Caco-2 (cell line): ENCODE results near the gene YWHAH. TPM values are rescaled to one million over a fixed set of nuclear protein-coding genes. Genes with fewer than 3 reads are reported as not detected.

Experiments used
- BruUV-seq: library from RNA; stranded (reverse); fragments of 400-500 nt; replicated peaks from 2 replicates; lab custom pipeline; 2021; lab: Mats Ljungman, UMichigan
- CTCF ChIA-PET: fragments of 300-600 bp; sonication (Branson Sonifier 250); formaldehyde crosslinking; loops from one replicate; lab custom pipeline; 2022; ENCODE audit warnings: antibody characterized with exemption; lab: Charles Lee
- POLR2A ChIA-PET: fragments of 300-600 bp; sonication (Branson Sonifier 250); formaldehyde crosslinking; loops from one replicate; lab custom pipeline; 2022; ENCODE audit warnings: antibody characterized with exemption; lab: Charles Lee
- DNase-seq, 2 experiments: peaks; one replicate each; pipeline versions ENCODE4 v3.0.0 to v3.0.0-alpha.2; 2020 to 2022
- H3K27me3 ChIP-seq: replicated peaks from 2 replicates; pipeline ENCODE4 v1.6.0; 2011; ENCODE audit warnings: low read length; ENCODE audit not compliant: control insufficient read depth, insufficient read depth
- H3K36me3 ChIP-seq: 2 replicates; pipeline ENCODE4 v1.5.1; 2011; ENCODE audit warnings: low read length; ENCODE audit not compliant: control insufficient read depth, insufficient read depth
- H3K4me1 ChIP-seq: fragments of 250-450 bp; sonication (Bioruptor Pico); 2 replicates; pipeline ENCODE4 v1.5.1; 2020; ENCODE audit warnings: mild to moderate bottlenecking
- H3K4me3 ChIP-seq: 2 replicates; pipeline ENCODE4 v1.5.1; 2011; ENCODE audit warnings: low read depth, mild to moderate bottlenecking, control low read depth, low read length
- H3K9me3 ChIP-seq: fragments of 250-450 bp; sonication (Bioruptor Pico); 2 replicates; pipeline ENCODE4 v1.5.1; 2020; ENCODE audit warnings: mild to moderate bottlenecking, moderate library complexity
- H3K27ac Mint-ChIP-seq: one replicate; pipeline ENCODE4 v1.8.0; 2022; ENCODE audit warnings: mixed read lengths; ENCODE audit not compliant: unreplicated experiment
- H3K27me3 Mint-ChIP-seq: one replicate; pipeline ENCODE4 v1.8.0; 2022; ENCODE audit warnings: mixed read lengths; ENCODE audit not compliant: insufficient read depth, unreplicated experiment
- H3K36me3 Mint-ChIP-seq: one replicate; pipeline ENCODE4 v1.8.0; 2022; ENCODE audit warnings: mild to moderate bottlenecking, mixed read lengths; ENCODE audit not compliant: insufficient read depth, unreplicated experiment
- H3K4me1 Mint-ChIP-seq: one replicate; pipeline ENCODE4 v1.8.0; 2022; ENCODE audit warnings: low read depth, mixed read lengths; ENCODE audit not compliant: unreplicated experiment
- H3K4me3 Mint-ChIP-seq: one replicate; pipeline ENCODE4 v1.8.0; 2022; ENCODE audit warnings: mild to moderate bottlenecking, moderate library complexity, mixed read lengths; ENCODE audit not compliant: unreplicated experiment
- H3K9me3 Mint-ChIP-seq: one replicate; pipeline ENCODE4 v1.8.0; 2022; ENCODE audit warnings: mixed read lengths; ENCODE audit not compliant: unreplicated experiment
- intact Hi-C: fragments of 100-400 bp; cut with micrococcal nuclease; formaldehyde crosslinking; loops from one replicate; pipeline ENCODE4 v1.10.0; 2022; ENCODE audit not compliant: unreplicated experiment
- total RNA-seq: library from RNA; stranded (reverse); gene quantifications from 2 replicates; pipeline ENCODE4 v1.2.3, GENCODE V29; 2022
- TF ChIP-seq, protein P1 (sequence below), 2 experiments: fragments of 200-600 bp in 1 of 2; IDR thresholded peaks; 1 replicate in 1 of 2; 2 replicates in 1 of 2; pipeline versions ENCODE4 v1.5.1 to v1.8.0; 2011 to 2022; ENCODE audit warnings: antibody characterized with exemption in 1 of 2, control low read depth in 1 of 2, inconsistent platforms in 1 of 2, low read depth in 1 of 2, low read length in 1 of 2, mild to moderate bottlenecking in 1 of 2, moderate library complexity in 1 of 2; ENCODE audit not compliant: insufficient read depth in 1 of 2, severe bottlenecking in 1 of 2, unreplicated experiment in 1 of 2

YWHAH gene
- total RNA-seq, 1 experiment from 2014 or later: 135 TPM

DNA sequence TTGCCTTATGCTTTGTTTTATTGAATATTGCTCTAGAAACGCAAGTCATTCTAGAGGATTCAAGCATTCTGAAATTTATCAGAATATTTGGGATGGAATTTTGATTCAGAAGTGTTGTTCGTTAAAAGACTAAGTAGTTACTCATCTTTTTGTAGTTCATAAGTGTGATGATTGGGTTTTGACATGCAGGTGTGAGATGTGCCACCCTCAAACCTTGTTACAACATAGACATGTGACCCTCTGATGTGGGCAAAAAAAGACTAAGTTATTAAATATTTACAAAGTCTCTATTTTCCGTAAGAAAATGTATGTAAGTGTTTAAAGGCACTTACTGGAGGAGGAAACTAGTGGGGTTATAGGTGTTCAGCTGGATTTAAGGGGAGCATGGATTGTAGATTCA lies 8.9 kb downstream of the YWHAH start:
- Mint-ChIP-seq H3K9me3 (no peaks in the 10 kb centered on the region), H3K36me3 (peaks cover 78% of the 10 kb centered on the region), H3K4me3 (no peak overlapping the region), H3K27me3 (no peaks in the 10 kb centered on the region), H3K4me1 (peaks cover 17% of the 10 kb centered on the region), H3K27ac (no peak overlapping the region)
- intact Hi-C loops: loop anchor here (5.0 kb wide), 1 partner anchor 286 kb away; no protein-coding TSS in a partner anchor
- no peak for DNase-seq
- TF ChIP-seq, protein P1, sequence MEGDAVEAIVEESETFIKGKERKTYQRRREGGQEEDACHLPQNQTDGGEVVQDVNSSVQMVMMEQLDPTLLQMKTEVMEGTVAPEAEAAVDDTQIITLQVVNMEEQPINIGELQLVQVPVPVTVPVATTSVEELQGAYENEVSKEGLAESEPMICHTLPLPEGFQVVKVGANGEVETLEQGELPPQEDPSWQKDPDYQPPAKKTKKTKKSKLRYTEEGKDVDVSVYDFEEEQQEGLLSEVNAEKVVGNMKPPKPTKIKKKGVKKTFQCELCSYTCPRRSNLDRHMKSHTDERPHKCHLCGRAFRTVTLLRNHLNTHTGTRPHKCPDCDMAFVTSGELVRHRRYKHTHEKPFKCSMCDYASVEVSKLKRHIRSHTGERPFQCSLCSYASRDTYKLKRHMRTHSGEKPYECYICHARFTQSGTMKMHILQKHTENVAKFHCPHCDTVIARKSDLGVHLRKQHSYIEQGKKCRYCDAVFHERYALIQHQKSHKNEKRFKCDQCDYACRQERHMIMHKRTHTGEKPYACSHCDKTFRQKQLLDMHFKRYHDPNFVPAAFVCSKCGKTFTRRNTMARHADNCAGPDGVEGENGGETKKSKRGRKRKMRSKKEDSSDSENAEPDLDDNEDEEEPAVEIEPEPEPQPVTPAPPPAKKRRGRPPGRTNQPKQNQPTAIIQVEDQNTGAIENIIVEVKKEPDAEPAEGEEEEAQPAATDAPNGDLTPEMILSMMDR (IDR thresholded peaks at IDR 0.05; ENCODE audit: insufficient read depth in 1 of 2, low read depth in 1 of 2, low read length in 1 of 2, severe bottlenecking in 1 of 2, unreplicated experiment in 1 of 2): no peak
- ChIA-PET CTCF (interaction anchor here (0.7 kb wide), 1 partner anchor 17 kb away, joined by 4 read pairs; no protein-coding TSS in a partner anchor), POLR2A (no interaction called here)
- H3K4me3 ChIP-seq: no peak overlapping the region
- H3K9me3 ChIP-seq: no peaks in the 10 kb centered on the region
- H3K4me1 ChIP-seq: no peaks in the 10 kb centered on the region; the same call in 1 of the 2 replicates
- H3K27me3 ChIP-seq: no peaks in the 10 kb centered on the region
- no TSS peak for BruUV-seq
- H3K36me3 ChIP-seq: peaks cover 2% of the 10 kb centered on the region

DNA sequence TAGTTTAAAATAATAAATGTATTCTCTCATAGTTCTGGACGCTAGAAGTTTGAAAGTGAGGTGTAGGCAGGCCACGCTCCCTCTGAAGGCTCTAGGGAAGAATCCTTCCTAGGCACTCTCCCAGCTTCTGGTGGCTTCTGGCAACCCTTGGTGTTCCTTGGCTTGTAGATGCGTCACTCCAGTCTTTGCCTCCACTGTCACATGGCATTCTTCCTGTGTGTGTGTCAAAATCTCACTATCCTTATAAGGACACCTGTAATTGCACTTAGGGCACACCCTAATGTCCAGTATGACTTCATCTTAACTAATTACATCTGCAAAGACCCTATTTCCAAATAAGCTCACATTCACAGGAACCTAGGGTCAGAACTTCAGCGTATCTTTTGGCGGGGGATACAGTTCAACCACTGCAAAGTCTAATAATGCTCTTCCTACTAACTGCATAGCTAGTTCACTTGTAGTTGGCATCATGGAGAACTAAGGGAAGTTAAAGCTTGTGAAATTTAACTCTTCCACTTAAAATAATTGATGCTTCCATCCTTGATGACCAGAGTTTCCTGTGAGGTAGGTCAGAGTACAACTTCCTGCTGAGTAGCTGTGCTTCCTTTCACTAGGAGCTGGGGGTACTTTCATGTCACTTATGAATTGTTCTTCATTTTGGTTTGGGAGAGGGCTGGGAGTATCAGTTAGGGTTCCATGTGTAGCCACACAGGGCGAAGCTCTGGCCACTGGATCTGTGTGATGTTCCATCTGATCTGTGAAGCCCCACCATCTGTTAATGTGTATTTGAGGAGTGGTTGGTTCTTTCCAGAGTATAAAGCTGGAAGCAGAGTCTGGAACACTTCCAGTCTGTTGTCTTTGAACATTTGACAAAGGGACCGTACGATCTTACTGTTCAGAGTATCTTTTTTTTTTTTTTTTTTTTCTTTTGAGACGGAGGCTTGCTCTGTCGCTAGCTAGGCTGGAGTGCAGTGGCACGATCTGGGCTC lies 10.5 kb downstream of the YWHAH start:
- Mint-ChIP-seq H3K4me1 (peaks cover 17% of the 10 kb centered on the region), H3K27me3 (no peaks in the 10 kb centered on the region)

DNA sequence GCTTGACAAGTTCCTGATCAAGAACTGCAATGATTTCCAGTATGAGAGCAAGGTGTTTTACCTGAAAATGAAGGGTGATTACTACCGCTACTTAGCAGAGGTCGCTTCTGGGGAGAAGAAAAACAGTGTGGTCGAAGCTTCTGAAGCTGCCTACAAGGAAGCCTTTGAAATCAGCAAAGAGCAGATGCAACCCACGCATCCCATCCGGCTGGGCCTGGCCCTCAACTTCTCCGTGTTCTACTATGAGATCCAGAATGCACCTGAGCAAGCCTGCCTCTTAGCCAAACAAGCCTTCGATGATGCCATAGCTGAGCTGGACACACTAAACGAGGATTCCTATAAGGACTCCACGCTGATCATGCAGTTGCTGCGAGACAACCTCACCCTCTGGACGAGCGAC lies 12.0 kb downstream of the YWHAH start:
- CTCF ChIA-PET: interaction anchor here (1.4 kb wide), 1 partner anchor 14 kb away, joined by 4 read pairs; no protein-coding TSS in a partner anchor
- POLR2A ChIA-PET: no interaction called here
- Mint-ChIP-seq H3K9me3 (no peaks in the 10 kb centered on the region), H3K36me3 (peaks cover 50% of the 10 kb centered on the region), H3K4me3 (no peak overlapping the region), H3K27ac (no peak overlapping the region), H3K27me3 (no peaks in the 10 kb centered on the region), H3K4me1 (peaks cover 16% of the 10 kb centered on the region)
- intact Hi-C loops: no loop called here
- Histone ChIP-seq H3K4me1 (no peaks in the 10 kb centered on the region), H3K27me3 (no peaks in the 10 kb centered on the region), H3K9me3 (no peaks in the 10 kb centered on the region), H3K4me3 (no peak overlapping the region), H3K36me3 (peaks cover 2% of the 10 kb centered on the region)
- no peak for DNase-seq
- TF ChIP-seq, protein P1 (IDR thresholded peaks at IDR 0.05; ENCODE audit: insufficient read depth in 1 of 2, low read depth in 1 of 2, low read length in 1 of 2, severe bottlenecking in 1 of 2, unreplicated experiment in 1 of 2): no peak
- no TSS peak for BruUV-seq

More for the DNA sequence above, 10.5 kb downstream of the YWHAH start:
- Histone ChIP-seq H3K36me3 (peaks cover 2% of the 10 kb centered on the region), H3K4me3 (no peak overlapping the region), H3K4me1 (no peaks in the 10 kb centered on the region; the same call in 1 of the 2 replicates), H3K9me3 (no peaks in the 10 kb centered on the region), H3K27me3 (no peaks in the 10 kb centered on the region)
- no peak overlapping the region for H3K4me3 Mint-ChIP-seq
- intact Hi-C loops: loop anchor here (5.0 kb wide), 1 partner anchor 288 kb away; no protein-coding TSS in a partner anchor
- no peak for DNase-seq
- peaks cover 62% of the 10 kb centered on the region for H3K36me3 Mint-ChIP-seq
- no peaks in the 10 kb centered on the region for H3K9me3 Mint-ChIP-seq
- CTCF ChIA-PET: interaction anchor here (1.6 kb wide), 1 partner anchor 16 kb away, joined by 5 read pairs; no protein-coding TSS in a partner anchor
- POLR2A ChIA-PET: no interaction called here
- H3K27ac Mint-ChIP-seq: no peak overlapping the region
- TF ChIP-seq, protein P1 (IDR thresholded peaks at IDR 0.05; ENCODE audit: insufficient read depth in 1 of 2, low read depth in 1 of 2, low read length in 1 of 2, severe bottlenecking in 1 of 2, unreplicated experiment in 1 of 2): no peak
- BruUV-seq: no TSS peak
